ENCODE results near the gene SRD5A3.
A peak's percentile ranks its signal among the peaks of the same experiment; 100 is the strongest.

Gene SRD5A3

GRCh38 chr4:55345980-55346850 is at the start of gene SRD5A3:
TSS of gene SRD5A3 (plus strand) at chr4:55346242. CDS start at chr4:55346337, 95 bp downstream.
- peak; percentile 67 for DNase-seq

DNA sequence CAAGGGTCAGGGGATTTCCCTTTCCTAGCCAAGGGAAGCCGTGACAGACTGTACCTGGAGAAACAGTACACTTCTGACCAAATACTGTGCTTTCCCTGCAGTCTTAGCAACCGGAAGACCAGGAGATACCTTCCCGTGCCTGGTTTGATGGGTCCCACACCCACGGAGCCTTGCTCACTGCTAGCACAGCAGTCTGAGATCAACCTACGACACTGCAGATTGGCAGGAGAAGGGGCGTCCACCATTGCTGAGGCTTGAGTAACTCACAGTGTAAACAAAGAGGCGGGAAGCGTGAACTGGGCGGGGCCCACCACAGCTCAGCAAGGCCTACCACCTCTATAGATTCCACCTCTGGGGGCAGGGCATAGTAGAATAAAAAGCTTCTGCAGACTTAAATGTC is 48.7 kb upstream of the SRD5A3 start:
- no peak for DNase-seq

DNA sequence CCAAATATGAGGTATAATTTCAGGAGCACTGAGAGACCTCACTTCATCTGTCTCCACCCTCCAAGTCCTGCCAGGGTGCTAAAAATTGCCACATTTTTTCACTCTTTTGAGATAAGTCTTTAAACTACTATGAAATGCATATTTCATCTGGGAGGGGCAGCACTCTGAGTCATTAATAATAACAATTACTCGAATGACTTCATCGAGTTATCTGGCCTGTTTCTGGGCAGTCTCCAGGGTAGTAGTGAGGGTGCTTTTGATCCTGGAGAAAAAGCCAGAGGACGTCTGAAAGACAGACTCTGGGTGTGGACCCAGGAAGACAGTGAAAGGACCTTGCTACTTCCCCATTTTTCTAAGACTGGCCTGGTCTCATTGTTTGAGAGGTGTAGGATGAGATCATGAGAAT is 42.3 kb upstream of the SRD5A3 start:
- no peak for DNase-seq

- no peak for DNase-seq
Measured at GRCh38 chr4:55304303-55304702, 41.7 kb upstream of the SRD5A3 start.

GRCh38 chr4:55308071-55308470 is 38.0 kb upstream of the SRD5A3 start:
- no peak for DNase-seq

GRCh38 chr4:55311792-55312488 is 34.1 kb upstream of the SRD5A3 start:
- no peak for DNase-seq

DNA sequence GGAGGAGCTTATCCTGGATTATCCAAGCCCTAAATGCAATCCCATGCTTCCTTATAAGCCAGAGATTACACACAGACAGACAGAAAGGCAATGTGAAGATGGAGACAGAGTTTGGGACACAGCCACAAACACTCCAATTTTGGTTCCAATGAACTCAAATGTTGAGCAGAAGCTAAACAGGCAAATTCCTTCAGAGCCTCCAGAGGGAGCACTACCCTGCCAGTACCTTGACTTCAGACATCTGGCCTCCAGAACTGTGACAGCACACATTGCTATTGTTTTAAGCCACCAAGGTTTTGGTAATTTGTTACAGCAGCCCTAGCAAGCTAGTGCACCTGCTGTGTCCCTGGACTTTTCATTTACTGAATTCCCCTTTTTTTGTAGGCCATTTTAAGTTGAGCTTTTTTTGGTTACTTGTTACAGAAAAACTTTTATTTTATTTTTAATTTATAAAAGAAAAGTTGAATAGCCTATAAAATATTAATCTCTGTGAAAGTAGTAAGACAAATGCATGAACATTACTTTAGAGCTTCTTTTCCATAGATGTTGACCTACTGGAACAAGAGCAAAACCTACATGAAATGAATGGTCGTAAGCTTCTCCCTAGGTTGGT is 33.4 kb upstream of the SRD5A3 start:
- DNase-seq: no peak

- DNase-seq: no peak
Measured at GRCh38 chr4:55314141-55314820, 31.8 kb upstream of the SRD5A3 start.

DNA sequence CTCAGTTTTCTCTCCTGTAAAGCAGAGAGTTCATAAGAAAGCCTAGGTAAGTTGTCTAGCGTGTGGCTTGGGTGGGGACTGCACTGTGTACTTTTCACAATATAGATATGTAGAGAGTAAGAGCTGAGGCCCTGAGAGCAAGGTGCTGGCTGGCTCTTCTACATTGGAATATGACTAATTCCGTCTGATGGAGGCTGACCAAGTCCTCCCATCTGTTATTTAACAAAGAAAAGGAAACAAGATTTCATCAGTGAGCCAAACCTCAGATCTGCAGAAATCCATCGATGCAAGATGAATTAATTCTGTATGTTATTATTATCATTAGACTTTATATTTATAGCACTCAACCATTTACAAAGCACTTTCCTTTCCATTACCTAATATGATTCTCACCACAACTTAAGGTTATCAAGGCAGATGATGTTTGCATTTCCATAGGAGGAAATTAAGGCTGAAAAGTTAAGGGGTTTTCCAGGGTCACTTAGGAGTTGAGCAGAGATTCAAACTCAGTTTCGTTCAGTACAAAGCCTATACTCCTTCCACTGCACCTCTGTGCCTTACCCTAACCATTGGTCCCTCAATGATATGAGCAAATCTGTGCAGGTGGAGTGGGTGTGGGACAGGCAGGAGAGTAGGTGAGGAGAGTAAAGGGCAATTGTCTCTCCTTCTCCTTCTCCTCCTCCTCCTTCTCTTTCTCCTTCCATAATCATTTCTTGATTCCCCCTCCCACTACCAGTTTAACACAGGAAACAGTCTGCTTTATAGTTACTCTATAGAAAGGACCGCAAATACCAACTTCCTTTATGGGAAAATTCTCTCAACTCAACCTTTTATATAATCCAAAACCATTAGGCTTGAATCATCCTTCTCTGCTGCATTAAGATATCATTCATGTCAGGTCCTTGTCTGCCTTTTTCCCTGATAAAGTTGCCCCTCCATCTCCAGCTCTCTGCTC is 27.6 kb upstream of the SRD5A3 start:
- no peak for DNase-seq

- DNase-seq: no peak
Measured at GRCh38 chr4:55321707-55322264, 24.3 kb upstream of the SRD5A3 start.

DNA sequence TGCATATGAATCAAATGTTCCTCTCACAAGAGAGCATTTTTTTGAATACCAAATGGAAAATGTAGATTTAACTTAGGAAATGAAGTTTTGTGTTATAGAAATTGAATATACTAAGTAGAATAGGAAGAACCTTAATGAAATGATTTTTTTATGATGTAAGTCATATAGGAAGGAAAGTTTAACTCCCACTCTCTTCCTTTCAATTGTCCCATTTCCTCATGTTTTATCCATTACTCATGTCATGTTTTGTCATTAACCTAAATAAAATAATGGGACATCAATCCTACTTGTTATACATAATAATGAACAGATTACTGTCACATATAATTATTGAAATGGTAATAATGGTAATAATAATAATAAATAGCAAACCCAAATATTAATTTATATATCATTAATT is 22.7 kb upstream of the SRD5A3 start:
- DNase-seq: no peak

DNA sequence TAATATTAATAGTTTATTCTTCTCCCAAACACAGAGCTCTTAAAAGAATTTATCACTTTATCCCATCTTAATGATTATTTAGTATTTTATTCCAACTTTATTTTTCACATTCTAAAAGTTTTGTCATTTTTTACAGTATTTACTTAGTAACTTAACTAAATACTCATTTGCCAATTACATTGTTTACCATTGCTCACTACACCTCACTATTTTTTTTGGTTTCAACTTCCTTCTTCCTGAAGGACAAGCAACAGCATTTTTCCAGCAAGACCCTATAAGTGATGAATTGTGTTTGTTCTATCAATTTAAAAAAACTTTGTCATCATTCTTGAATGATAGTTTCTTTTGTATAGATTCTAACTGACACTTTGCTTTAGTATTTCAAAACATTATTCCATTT is 19.4 kb upstream of the SRD5A3 start:
- no peak for DNase-seq

DNA sequence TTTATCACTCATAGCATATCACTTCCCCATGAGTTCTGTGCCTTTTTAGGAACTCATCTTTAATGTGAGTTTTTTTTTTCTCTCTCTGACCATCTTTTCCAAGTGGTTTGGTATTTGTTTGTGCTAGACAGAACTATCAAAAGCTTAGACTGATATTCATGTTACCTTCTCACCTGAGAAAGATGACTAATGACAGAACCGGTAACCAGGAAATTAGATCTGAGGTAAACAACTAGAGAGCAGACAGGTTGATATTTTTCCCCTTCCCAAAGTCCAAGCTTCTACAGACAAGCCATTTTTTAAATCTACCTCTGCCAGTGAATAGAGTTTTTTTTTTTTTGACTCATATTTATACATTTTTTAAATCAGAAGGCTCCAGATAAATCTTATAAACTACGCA is 17.0 kb upstream of the SRD5A3 start:
- DNase-seq: no peak

GRCh38 chr4:55330241-55330640 is 15.8 kb upstream of the SRD5A3 start:
- DNase-seq: no peak

- no peak for DNase-seq
Measured at GRCh38 chr4:55336138-55337034, 9.7 kb upstream of the SRD5A3 start.

GRCh38 chr4:55337944-55338343 is 8.1 kb upstream of the SRD5A3 start:
- no peak for DNase-seq

- no peak for DNase-seq
Measured at GRCh38 chr4:55338486-55338885, 7.6 kb upstream of the SRD5A3 start.

DNA sequence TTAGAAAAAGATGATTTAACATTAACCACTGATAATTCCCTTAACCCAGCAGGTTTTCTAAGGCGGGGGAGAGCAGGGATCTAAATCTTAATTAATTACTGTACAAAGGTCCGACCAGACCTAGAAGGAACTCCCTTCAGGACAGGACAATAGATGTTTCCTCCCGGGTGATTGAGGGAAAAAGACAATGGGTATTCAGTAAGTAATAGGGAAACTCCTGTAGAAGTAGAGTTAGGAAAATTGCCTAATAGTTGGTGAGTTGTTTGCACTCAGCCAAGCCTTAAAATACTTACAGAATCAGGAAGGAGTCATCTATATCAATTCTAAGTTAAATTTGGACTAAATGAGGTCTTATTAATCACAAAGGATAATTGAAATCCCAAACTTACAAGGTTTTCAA is 5.8 kb upstream of the SRD5A3 start:
- no peak for DNase-seq

- DNase-seq: no peak
Measured at GRCh38 chr4:55343887-55344286, 2.2 kb upstream of the SRD5A3 start.

- DNase-seq: no peak
Measured at GRCh38 chr4:55345054-55345453, 988 bp upstream of the SRD5A3 start.

DNA sequence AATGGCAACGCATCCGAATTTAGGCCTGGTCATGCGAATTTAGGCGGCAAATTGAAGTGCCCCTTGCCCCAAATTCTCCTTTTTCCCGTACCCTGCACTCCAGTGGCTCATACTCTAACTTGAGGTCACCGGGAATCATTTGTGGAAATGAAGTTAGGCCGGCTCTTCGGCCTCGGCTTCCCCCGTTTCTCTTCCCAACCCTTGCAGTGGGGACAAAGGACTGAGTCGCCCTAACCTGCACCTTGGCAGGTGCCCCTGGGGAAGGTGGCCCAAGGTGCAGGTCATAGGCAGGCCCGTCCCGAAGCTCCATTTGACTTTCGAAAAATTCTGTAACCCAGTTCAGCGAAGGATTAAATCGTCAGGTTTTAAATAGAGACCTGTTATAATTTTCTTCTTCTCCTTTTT is 811 bp downstream of the SRD5A3 start:
- no peak for DNase-seq
